HepG2 (cell line): ENCODE data around the gene CA7. TPM values are rescaled to one million over a fixed set of nuclear protein-coding genes. Genes with fewer than 3 reads are reported as not detected.
A peak's percentile ranks its signal among the peaks of the same experiment; 100 is the strongest.

Source experiments
- FOSL2 ChIP-seq: sonication (generic); formaldehyde crosslinking; IDR thresholded peaks from 2 replicates; pipeline ENCODE4 v1.4.0; 2020; ENCODE audit warnings: missing genetic modification reagents
- HHEX ChIP-seq: IDR thresholded peaks from 2 replicates; pipeline ENCODE4 v1.6.1; 2016; ENCODE audit warnings: control low read depth
- HNRNPH1 ChIP-seq: fragments of 200-400 bp; formaldehyde crosslinking; optimal IDR thresholded peaks from 2 replicates; pipeline ENCODE3; 2017; ENCODE audit warnings: mild to moderate bottlenecking, low read depth, low read length
- HNRNPL ChIP-seq: fragments of 200-400 bp; formaldehyde crosslinking; IDR thresholded peaks from 2 replicates; pipeline ENCODE4 v1.6.1; 2017; ENCODE audit warnings: mild to moderate bottlenecking, low read depth, low read length
- HNRNPUL1 ChIP-seq: fragments of 200-400 bp; formaldehyde crosslinking; IDR thresholded peaks from 2 replicates; pipeline ENCODE4 v1.6.1; 2017; ENCODE audit warnings: low read depth, mild to moderate bottlenecking, low read length, moderate library complexity
- KDM3A ChIP-seq: IDR thresholded peaks from 2 replicates; pipeline ENCODE4 v1.6.1; 2018; ENCODE audit warnings: low read depth, missing compliant biosample characterization
- MEIS2 ChIP-seq: sonication (generic); formaldehyde crosslinking; IDR thresholded peaks from 2 replicates; pipeline ENCODE4 v1.9.0; 2021; ENCODE audit warnings: mild to moderate bottlenecking, missing genetic modification reagents
- NRL ChIP-seq: sonication (generic); formaldehyde crosslinking; IDR thresholded peaks from 2 replicates; pipeline ENCODE4 v1.5.0; 2020; ENCODE audit warnings: missing genetic modification reagents, mild to moderate bottlenecking, moderate library complexity, borderline replicate concordance
- PCBP2 ChIP-seq: fragments of 200-400 bp; formaldehyde crosslinking; optimal IDR thresholded peaks from 2 replicates; pipeline ENCODE3; 2018; ENCODE audit warnings: low read length, low read depth; ENCODE audit not compliant: poor library complexity, severe bottlenecking
- RARG ChIP-seq: sonication (generic); formaldehyde crosslinking; IDR thresholded peaks from 2 replicates; pipeline ENCODE4 v1.4.0; 2020; ENCODE audit warnings: low read depth, mild to moderate bottlenecking, missing genetic modification reagents
- RFX1 ChIP-seq: fragments of 450-650 bp; IDR thresholded peaks from 2 replicates; pipeline ENCODE4 v1.6.1; 2017
- SETDB1 ChIP-seq: sonication (generic); formaldehyde crosslinking; IDR thresholded peaks from 2 replicates; pipeline ENCODE4 v1.5.1; 2020; ENCODE audit warnings: missing genetic modification reagents, mild to moderate bottlenecking, borderline replicate concordance
- SMYD3 ChIP-seq: sonication (generic); formaldehyde crosslinking; IDR thresholded peaks from 2 replicates; pipeline ENCODE4 v1.8.1; 2023; ENCODE audit warnings: mild to moderate bottlenecking, missing genetic modification reagents
- SRSF4 ChIP-seq: fragments of 200-400 bp; formaldehyde crosslinking; IDR thresholded peaks from one replicate; pipeline ENCODE4 v1.6.1; 2018; ENCODE audit warnings: mild to moderate bottlenecking, low read depth, low read length, moderate library complexity; ENCODE audit not compliant: poor library complexity, severe bottlenecking
- ZBTB21 ChIP-seq: sonication (generic); formaldehyde crosslinking; IDR thresholded peaks from 2 replicates; pipeline ENCODE4 v1.4.0; 2020; ENCODE audit warnings: missing genetic modification reagents
- ZBTB7A ChIP-seq: sonication (generic); formaldehyde crosslinking; IDR thresholded peaks from 2 replicates; pipeline ENCODE4 v1.8.0; 2022; ENCODE audit warnings: mild to moderate bottlenecking, missing genetic modification reagents
- ZC3H13 ChIP-seq: sonication (generic); formaldehyde crosslinking; IDR thresholded peaks from 2 replicates; pipeline ENCODE4 v1.8.1; 2023; ENCODE audit warnings: mild to moderate bottlenecking, missing genetic modification reagents, moderate library complexity
- ZC3H4 ChIP-seq: sonication (generic); formaldehyde crosslinking; IDR thresholded peaks from 2 replicates; pipeline ENCODE4 v1.4.0; 2020; ENCODE audit warnings: missing genetic modification reagents, borderline replicate concordance
- ZNF121 ChIP-seq: sonication (generic); formaldehyde crosslinking; IDR thresholded peaks from 2 replicates; pipeline ENCODE4 v1.5.0; 2020; ENCODE audit warnings: mild to moderate bottlenecking, missing genetic modification reagents
- ZNF264 ChIP-seq: sonication (generic); formaldehyde crosslinking; IDR thresholded peaks from 2 replicates; pipeline ENCODE4 v1.4.0; 2020; ENCODE audit warnings: missing genetic modification reagents
- ZNF605 ChIP-seq: sonication (generic); formaldehyde crosslinking; IDR thresholded peaks from 2 replicates; pipeline ENCODE4 v1.8.0; 2022; ENCODE audit warnings: mild to moderate bottlenecking, missing genetic modification reagents
- ZNF616 ChIP-seq: sonication (generic); formaldehyde crosslinking; IDR thresholded peaks from 2 replicates; pipeline ENCODE4 v1.5.0; 2020; ENCODE audit warnings: low read depth, mild to moderate bottlenecking, missing genetic modification reagents
- ZNF841 ChIP-seq: sonication (generic); formaldehyde crosslinking; IDR thresholded peaks from 2 replicates; pipeline ENCODE4 v1.8.1; 2023; ENCODE audit warnings: missing genetic modification reagents, borderline replicate concordance
- polyA plus RNA-seq, 8 experiments: library from polyadenylated mRNA; depleted of rRNA in 3 of 8; stranded (reverse) in 7 of 8; unstranded in 1 of 8; fragments of >200 nt; fragmentation: Illumina TruSeq in 4 of 8; extraction: Trizol in 4 of 8; gene quantifications; 2 replicates each; pipeline versions ENCODE4 v1.2.1 to v1.2.3, GENCODE V29; 2011 to 2016; ENCODE audit warnings: low read depth in 4 of 8, missing spikeins in 1 of 8, mixed read lengths in 1 of 8; ENCODE audit not compliant: insufficient read depth in 1 of 8
- total RNA-seq, 5 experiments: library from RNA; depleted of rRNA; stranded (reverse); fragments of >200 nt; fragmentation: Illumina TruSeq; extraction: Trizol; gene quantifications; 2 replicates each; pipeline ENCODE4 v1.2.3, GENCODE V29; 2016; ENCODE audit warnings: low read depth in 1 of 5
- TF ChIP-seq, protein P1 (sequence below): sonication (generic); formaldehyde crosslinking; IDR thresholded peaks from 2 replicates; pipeline ENCODE4 v1.4.0; 2020; ENCODE audit warnings: missing genetic modification reagents
- TF ChIP-seq, protein P2 (sequence below): sonication (generic); formaldehyde crosslinking; IDR thresholded peaks from 2 replicates; pipeline ENCODE4 v1.4.0; 2020; ENCODE audit warnings: mild to moderate bottlenecking, missing genetic modification reagents
- TF ChIP-seq, protein P3 (sequence below): sonication (generic); formaldehyde crosslinking; IDR thresholded peaks from 2 replicates; pipeline ENCODE4 v1.5.0; 2020; ENCODE audit warnings: missing genetic modification reagents
- TF ChIP-seq, protein P4 (sequence below): sonication (generic); formaldehyde crosslinking; IDR thresholded peaks from 2 replicates; pipeline ENCODE4 v1.4.0; 2020; ENCODE audit warnings: missing genetic modification reagents
- TF ChIP-seq, protein P5 (sequence below): sonication (generic); formaldehyde crosslinking; IDR thresholded peaks from 2 replicates; pipeline ENCODE4 v1.5.0; 2020; ENCODE audit warnings: missing genetic modification reagents

CA7 gene
- total and polyA plus RNA-seq, 2 of the 13 experiments (the other 11 are each of a cell fraction or from before 2014, with no cell fraction given): not detected

DNA sequence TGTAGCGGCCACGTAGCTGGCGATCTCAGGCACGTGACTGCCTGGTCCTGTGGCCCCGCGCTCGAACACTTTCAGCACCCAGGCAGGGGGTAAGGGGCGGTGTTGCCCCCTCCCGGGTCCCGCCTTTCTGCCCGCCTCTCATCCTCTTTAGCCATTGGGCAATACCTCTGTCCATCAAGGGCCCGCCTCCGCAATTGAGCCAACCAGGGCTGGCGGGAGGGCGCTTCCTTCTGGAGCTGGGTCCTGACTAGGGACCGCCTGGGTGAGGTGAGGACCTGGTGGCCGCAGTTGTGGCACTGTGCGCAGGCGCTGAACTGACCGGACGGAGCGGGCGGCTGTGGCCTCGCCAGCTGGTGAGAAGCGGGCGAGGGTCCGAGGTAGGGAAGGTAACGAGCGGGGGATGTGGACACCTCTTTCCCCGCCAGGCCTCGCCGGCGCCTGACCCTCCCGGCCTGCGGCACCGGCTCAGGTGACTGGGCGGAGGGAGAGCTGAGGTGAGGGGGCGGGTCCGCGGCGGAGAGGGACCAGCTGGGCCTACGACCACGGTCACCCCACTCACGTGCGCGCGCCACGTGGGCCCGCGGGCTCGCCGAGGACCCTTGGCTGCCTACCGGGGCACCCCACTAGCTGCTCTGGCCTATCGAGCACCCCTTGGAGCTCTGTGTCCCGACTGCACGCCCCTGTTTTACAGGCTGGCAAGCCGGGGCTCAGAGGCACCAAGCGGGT is 36.2 kb downstream of the CA7 start, which contains the start of gene PDP2 (continued):
- TF ChIP-seq NRL (CRISPR knock-in tag): peak; percentile 97
- TF ChIP-seq SRSF4: no peak
- TF ChIP-seq ZBTB7A (CRISPR knock-in tag): peak; percentile 94
- TF ChIP-seq, protein P1, sequence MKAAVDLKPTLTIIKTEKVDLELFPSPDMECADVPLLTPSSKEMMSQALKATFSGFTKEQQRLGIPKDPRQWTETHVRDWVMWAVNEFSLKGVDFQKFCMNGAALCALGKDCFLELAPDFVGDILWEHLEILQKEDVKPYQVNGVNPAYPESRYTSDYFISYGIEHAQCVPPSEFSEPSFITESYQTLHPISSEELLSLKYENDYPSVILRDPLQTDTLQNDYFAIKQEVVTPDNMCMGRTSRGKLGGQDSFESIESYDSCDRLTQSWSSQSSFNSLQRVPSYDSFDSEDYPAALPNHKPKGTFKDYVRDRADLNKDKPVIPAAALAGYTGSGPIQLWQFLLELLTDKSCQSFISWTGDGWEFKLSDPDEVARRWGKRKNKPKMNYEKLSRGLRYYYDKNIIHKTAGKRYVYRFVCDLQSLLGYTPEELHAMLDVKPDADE: peak; percentile 95; the same call in 1 of the 2 replicates
- TF ChIP-seq KDM3A (CRISPR knock-in tag): peak; percentile 86; the same call in 1 of the 2 replicates
- TF ChIP-seq HNRNPUL1: 0 out of 2 replicates have a peak, but pooled peaks have one; percentile 37
- TF ChIP-seq HNRNPH1: no peak
- TF ChIP-seq RARG (CRISPR knock-in tag): peak; percentile 67; the same call in 1 of the 2 replicates
- TF ChIP-seq SMYD3 (CRISPR knock-in tag): no peak
- TF ChIP-seq SETDB1 (CRISPR knock-in tag): no peak
- no peak; the same call in 1 of the 2 replicates for TF ChIP-seq ZBTB21 (CRISPR knock-in tag)
- TF ChIP-seq ZC3H13 (CRISPR knock-in tag): peak; percentile 91
- TF ChIP-seq, protein P2, sequence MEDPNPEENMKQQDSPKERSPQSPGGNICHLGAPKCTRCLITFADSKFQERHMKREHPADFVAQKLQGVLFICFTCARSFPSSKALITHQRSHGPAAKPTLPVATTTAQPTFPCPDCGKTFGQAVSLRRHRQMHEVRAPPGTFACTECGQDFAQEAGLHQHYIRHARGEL (CRISPR knock-in tag): peak; percentile 67; the same call in 1 of the 2 replicates
- TF ChIP-seq, protein P3, sequence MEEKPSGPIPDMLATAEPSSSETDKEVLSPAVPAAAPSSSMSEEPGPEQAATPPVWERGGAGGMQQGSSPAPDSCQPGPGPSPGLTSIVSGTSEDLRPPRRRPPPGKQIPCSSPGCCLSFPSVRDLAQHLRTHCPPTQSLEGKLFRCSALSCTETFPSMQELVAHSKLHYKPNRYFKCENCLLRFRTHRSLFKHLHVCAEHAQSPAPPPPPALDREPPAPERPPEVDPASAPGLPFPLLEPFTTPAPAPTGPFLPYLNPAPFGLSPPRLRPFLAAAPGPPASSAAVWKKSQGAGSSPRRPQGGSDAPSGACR (CRISPR knock-in tag): peak; percentile 88; the same call in 1 of the 2 replicates
- no peak for TF ChIP-seq HHEX (CRISPR knock-in tag)
- no peak for TF ChIP-seq RFX1
- TF ChIP-seq ZNF841: no peak
- TF ChIP-seq MEIS2 (CRISPR knock-in tag): peak; percentile 72
- peak; percentile 98 for TF ChIP-seq ZNF605
- TF ChIP-seq ZC3H4: peak; percentile 72; the same call in 1 of the 2 replicates
- peak; percentile 74 for TF ChIP-seq ZNF264
- TF ChIP-seq HNRNPL: peak; percentile 86; the same call in 1 of the 2 replicates
- TF ChIP-seq, protein P4, sequence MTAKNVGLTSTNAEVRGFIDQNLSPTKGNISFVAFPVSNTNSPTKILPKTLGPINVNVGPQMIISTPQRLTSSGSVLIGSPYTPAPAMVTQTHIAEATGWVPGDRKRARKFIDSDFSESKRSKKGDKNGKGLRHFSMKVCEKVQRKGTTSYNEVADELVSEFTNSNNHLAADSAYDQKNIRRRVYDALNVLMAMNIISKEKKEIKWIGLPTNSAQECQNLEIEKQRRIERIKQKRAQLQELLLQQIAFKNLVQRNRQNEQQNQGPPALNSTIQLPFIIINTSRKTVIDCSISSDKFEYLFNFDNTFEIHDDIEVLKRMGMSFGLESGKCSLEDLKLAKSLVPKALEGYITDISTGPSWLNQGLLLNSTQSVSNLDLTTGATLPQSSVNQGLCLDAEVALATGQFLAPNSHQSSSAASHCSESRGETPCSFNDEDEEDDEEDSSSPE (CRISPR knock-in tag): peak; percentile 95
- TF ChIP-seq PCBP2: no peak
- TF ChIP-seq, protein P5, sequence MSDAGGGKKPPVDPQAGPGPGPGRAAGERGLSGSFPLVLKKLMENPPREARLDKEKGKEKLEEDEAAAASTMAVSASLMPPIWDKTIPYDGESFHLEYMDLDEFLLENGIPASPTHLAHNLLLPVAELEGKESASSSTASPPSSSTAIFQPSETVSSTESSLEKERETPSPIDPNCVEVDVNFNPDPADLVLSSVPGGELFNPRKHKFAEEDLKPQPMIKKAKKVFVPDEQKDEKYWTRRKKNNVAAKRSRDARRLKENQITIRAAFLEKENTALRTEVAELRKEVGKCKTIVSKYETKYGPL (CRISPR knock-in tag): peak; percentile 88
- TF ChIP-seq FOSL2: peak; percentile 17; the same call in 1 of the 2 replicates
- peak; percentile 66 for TF ChIP-seq ZNF616 (CRISPR knock-in tag)
- peak; percentile 65; the same call in 1 of the 2 replicates for TF ChIP-seq ZNF121 (CRISPR knock-in tag)
